GM19467 (cell line): ENCODE measurements around the gene RPTOR.

Source experiments
- ATAC-seq: cut with Tn5 transposase; IDR thresholded peaks from one replicate; pipeline ENCODE4 v1.9.1; 2021; ENCODE audit warnings: mild to moderate bottlenecking, moderate library complexity; ENCODE audit not compliant: unreplicated experiment

Gene RPTOR

GRCh38 chr17:80588702-80589383 is 44.2 kb downstream of the RPTOR start:
- ATAC-seq, result no peak

- ATAC-seq, result no peak
Observed at GRCh38 chr17:80591788-80592187, 47.1 kb downstream of the RPTOR start.

- ATAC-seq, result no peak
Observed at GRCh38 chr17:80592243-80592642, 47.6 kb downstream of the RPTOR start.

GRCh38 chr17:80593181-80593580 is 48.5 kb downstream of the RPTOR start:
- ATAC-seq, result no peak

- no peak for ATAC-seq
Observed at GRCh38 chr17:80594431-80595269, 50.0 kb downstream of the RPTOR start.

GRCh38 chr17:80596760-80597608 is 52.3 kb downstream of the RPTOR start:
- ATAC-seq, result no peak

- no peak for ATAC-seq
Observed at GRCh38 chr17:80598813-80599545, 54.3 kb downstream of the RPTOR start.

- no peak for ATAC-seq
Observed at GRCh38 chr17:80599546-80600305, 55.1 kb downstream of the RPTOR start.

GRCh38 chr17:80601146-80601545 is 56.5 kb downstream of the RPTOR start:
- ATAC-seq, result no peak

GRCh38 chr17:80603396-80603795 is 58.8 kb downstream of the RPTOR start:
- ATAC-seq, result no peak

GRCh38 chr17:80604009-80604669 is 59.5 kb downstream of the RPTOR start:
- no peak for ATAC-seq

GRCh38 chr17:80604670-80605010 is 60.0 kb downstream of the RPTOR start:
- no peak for ATAC-seq

GRCh38 chr17:80605326-80606066 is 60.9 kb downstream of the RPTOR start:
- ATAC-seq, result peak; percentile 69

- ATAC-seq, result no peak
Observed at GRCh38 chr17:80608326-80608725, 63.7 kb downstream of the RPTOR start.

GRCh38 chr17:80609757-80610156 is 65.1 kb downstream of the RPTOR start:
- ATAC-seq, result no peak

GRCh38 chr17:80611816-80612215 is 67.2 kb downstream of the RPTOR start:
- ATAC-seq, result no peak

GRCh38 chr17:80612997-80613731 is 68.5 kb downstream of the RPTOR start:
- ATAC-seq, result no peak

- no peak for ATAC-seq
Observed at GRCh38 chr17:80613732-80614071, 69.1 kb downstream of the RPTOR start.
